H54 (cell line): Measurements from ENCODE around the gene TTC32.
A peak's percentile ranks its signal among the peaks of the same experiment; 100 is the strongest.
"Not testable (repeated sequence)": the region's sequence is repeated elsewhere in the genome, so short reads cannot be mapped to it uniquely, and the experiment has no call there.

Source experiments
- DNase-seq: peaks from one replicate; pipeline ENCODE4 v3.0.0; 2011; ENCODE audit warnings: low spot score, mixed read lengths; ENCODE audit not compliant: insufficient read length
- FAIRE-seq: peaks from 3 replicates; lab custom pipeline; 2011; peaks lifted over from hg19 to GRCh38; lab: Jason Lieb, UNC
- POLR2A ChIP-seq: IDR thresholded peaks from 2 replicates; pipeline ENCODE4 v1.6.1; 2011; ENCODE audit warnings: low read depth, mild to moderate bottlenecking, low read length

TTC32 gene

GRCh38 chr2:19916385-19916950, 14.7 kb upstream of the TTC32 start:
- FAIRE-seq, result no peak
- TF ChIP-seq POLR2A, result no peak
- no peak for DNase-seq

GRCh38 chr2:19914266-19914975, 12.6 kb upstream of the TTC32 start:
- TF ChIP-seq POLR2A, result no peak
- FAIRE-seq (no peak), DNase-seq (no peak)

- TF ChIP-seq POLR2A, result no peak
- DNase-seq (peak; percentile 59), FAIRE-seq (peak; percentile 100)
These were observed 10.2 kb upstream of the TTC32 start for GRCh38 chr2:19911808-19912509.

- no peak for DNase-seq
- TF ChIP-seq POLR2A, result no peak
- FAIRE-seq, result no peak
These were observed 495 bp upstream of the TTC32 start for GRCh38 chr2:19902216-19902740.

GRCh38 chr2:19900931-19901441, 797 bp downstream of the TTC32 start:
- FAIRE-seq, result no peak
- TF ChIP-seq POLR2A, result no peak
- no peak for DNase-seq

- peak; percentile 76 for FAIRE-seq
- DNase-seq, result no peak
- no peak for TF ChIP-seq POLR2A
These were observed 1.5 kb downstream of the TTC32 start for GRCh38 chr2:19899985-19900930.

- FAIRE-seq (no peak), DNase-seq (no peak)
- TF ChIP-seq POLR2A, result no peak
These were observed 3.0 kb downstream of the TTC32 start for GRCh38 chr2:19898592-19899329.

GRCh38 chr2:19897623-19898245, 4.0 kb downstream of the TTC32 start:
- FAIRE-seq, result peak; percentile 23
- DNase-seq, result no peak
- no peak for TF ChIP-seq POLR2A

GRCh38 chr2:19895535-19895934, 6.2 kb downstream of the TTC32 start:
- FAIRE-seq, result peak; percentile 50
- no peak for TF ChIP-seq POLR2A
- DNase-seq, result no peak

GRCh38 chr2:19894134-19894792, 7.5 kb downstream of the TTC32 start:
- FAIRE-seq, result no peak
- TF ChIP-seq POLR2A, result no peak
- no peak for DNase-seq

- no peak for TF ChIP-seq POLR2A
- DNase-seq, result no peak
- FAIRE-seq, result no peak
These were observed 8.2 kb downstream of the TTC32 start for GRCh38 chr2:19893520-19894133.

GRCh38 chr2:19891971-19892370, 9.8 kb downstream of the TTC32 start:
- not testable (repeated sequence) for DNase-seq, FAIRE-seq
